Tongue (tissue), 3 donors: Measurements from ENCODE around the gene FMNL2. TPM values are rescaled to one million over a fixed set of nuclear protein-coding genes. Genes with fewer than 3 reads are reported as not detected.

Source experiments
- DNase-seq: peaks from one replicate; pipeline ENCODE4 v3.0.0-alpha.2; 2015
- small RNA-seq: library from RNA; depleted of rRNA; stranded (forward); fragments of <200 nt; gene quantifications from one replicate; pipeline ENCODE3, GENCODE V24; 2014; ENCODE audit warnings: low replicate concordance
- total RNA-seq: library from RNA; depleted of rRNA; stranded (reverse); fragments of >200 nt; gene quantifications from one replicate; pipeline ENCODE4 v1.2.3, GENCODE V29; 2014

Gene FMNL2
- total RNA-seq, 1 donor from 2014 or later = 30.8 TPM

- DNase-seq = no peak
These were observed 320.9 kb downstream of the FMNL2 start for GRCh38 chr2:152655880-152656279.

GRCh38 chr2:152657043-152657442 is 322.1 kb downstream of the FMNL2 start:
- no peak for DNase-seq

GRCh38 chr2:152658221-152658620 is 323.2 kb downstream of the FMNL2 start:
- DNase-seq = no peak

- no peak for DNase-seq
These were observed 326.1 kb downstream of the FMNL2 start for GRCh38 chr2:152661076-152661475.

GRCh38 chr2:152664725-152665124 is 329.8 kb downstream of the FMNL2 start:
- no peak for DNase-seq

- no peak for DNase-seq
These were observed 339.4 kb downstream of the FMNL2 start for GRCh38 chr2:152674334-152674733.

GRCh38 chr2:152676461-152676860 is 341.5 kb downstream of the FMNL2 start:
- peak; percentile 39 for DNase-seq

- DNase-seq = no peak
These were observed 343.8 kb downstream of the FMNL2 start for GRCh38 chr2:152678808-152679207.

GRCh38 chr2:152682663-152683062 is 347.7 kb downstream of the FMNL2 start:
- no peak for DNase-seq

- DNase-seq = no peak
These were observed 348.4 kb downstream of the FMNL2 start for GRCh38 chr2:152683400-152683799.

- DNase-seq = no peak
These were observed 351.3 kb downstream of the FMNL2 start for GRCh38 chr2:152686321-152686720.

GRCh38 chr2:152693033-152693432 is 358.1 kb downstream of the FMNL2 start:
- no peak for DNase-seq

GRCh38 chr2:152694161-152694661 is 359.2 kb downstream of the FMNL2 start:
- no peak for DNase-seq

- DNase-seq = no peak
These were observed 360.8 kb downstream of the FMNL2 start for GRCh38 chr2:152695763-152696162.

GRCh38 chr2:152696476-152696875 is 361.5 kb downstream of the FMNL2 start:
- DNase-seq = no peak

Small RNA genes lying within 50 kb of the gene (small RNA-seq; reads per million reads assigned to genes)
- not detected for gene AC012443.1

Other genes with a start within 250 kb of the FMNL2 start
- 13.7 TPM for gene CACNB4, start 236.1 kb upstream of the FMNL2 start, total RNA-seq
- 41.2 TPM for gene STAM2, start 159.4 kb upstream of the FMNL2 start, total RNA-seq